Activated CD4-positive, CD25-positive, alpha-beta regulatory T cell treated with anti-CD3 and anti-CD28 coated beads, Interleukin-2, amount 50 U/mL, for 72 hours (primary cell): ENCODE measurements around the gene NAPG.
"Not testable (repeated sequence)": the region's sequence is repeated elsewhere in the genome, so short reads cannot be mapped to it uniquely, and the experiment has no call there.

Experiments used
- DNase-seq: peaks from one replicate; pipeline ENCODE4 v3.0.0; 2021

The NAPG gene

DNA sequence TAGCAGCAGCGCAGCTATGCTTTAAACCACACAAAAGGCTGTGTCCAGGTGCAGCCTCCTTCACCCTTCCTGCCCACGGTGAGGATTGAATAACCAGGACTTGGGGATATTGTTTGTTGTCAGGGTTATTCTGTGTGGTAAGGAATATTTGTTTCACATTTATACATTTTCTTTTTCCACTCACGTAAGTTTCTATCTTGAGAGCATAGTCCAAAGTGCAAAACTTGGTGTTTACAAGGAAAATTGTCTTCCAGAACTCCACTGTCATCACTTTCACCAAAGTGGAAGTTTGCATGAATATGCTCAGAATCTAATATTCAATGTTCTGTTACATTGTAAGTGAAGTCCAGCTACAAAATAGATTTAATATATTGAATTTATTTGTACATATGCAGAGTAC, 26.4 kb downstream of the NAPG start:
- DNase-seq = no peak

DNA sequence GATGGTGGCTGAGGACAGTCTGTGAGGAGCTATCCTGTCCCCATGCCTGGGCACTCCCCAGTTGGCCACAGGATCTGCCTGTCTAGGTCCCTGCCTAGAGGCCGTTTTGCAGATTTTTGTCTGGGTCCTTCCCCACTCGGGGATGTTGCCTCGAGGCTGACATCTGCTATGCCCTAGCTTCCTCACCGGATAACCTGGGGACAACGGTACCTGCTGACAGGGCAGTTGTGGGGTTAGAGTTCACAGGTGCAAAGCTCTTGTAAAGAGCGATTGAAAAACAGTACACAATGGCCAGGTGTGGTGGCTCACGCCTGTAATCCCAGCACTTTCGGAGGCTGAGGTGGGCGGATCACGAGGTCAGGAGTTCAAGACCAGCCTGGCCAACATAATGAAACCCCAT, 30.4 kb downstream of the NAPG start:
- DNase-seq = not testable (repeated sequence)

DNA sequence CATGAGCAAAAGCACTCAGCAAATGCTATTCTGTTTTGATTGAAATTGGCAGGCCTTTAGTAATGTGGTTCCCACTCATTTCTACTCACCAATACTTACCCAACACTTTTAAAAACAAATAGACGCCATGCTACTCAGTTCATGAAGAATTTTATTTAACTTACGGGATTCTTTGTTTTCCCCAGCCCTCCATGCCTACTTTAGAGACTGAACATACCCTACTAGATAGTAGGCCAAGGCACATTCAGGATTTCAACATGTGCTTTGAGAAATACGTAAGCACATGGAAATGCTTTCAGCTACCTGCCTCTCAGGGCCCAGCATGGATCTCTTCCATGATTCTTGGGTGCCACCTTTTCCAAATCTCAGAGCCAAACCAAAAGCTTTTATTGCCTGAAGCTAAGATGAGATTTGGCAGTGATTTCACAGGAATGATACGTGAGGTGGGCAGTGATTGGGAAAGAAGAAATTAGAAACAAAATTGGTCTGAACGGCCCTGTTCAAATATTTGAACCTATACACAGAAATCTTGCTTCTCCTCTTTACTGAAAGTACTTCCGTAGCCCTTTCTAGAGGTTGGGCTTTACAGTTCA, 31.4 kb downstream of the NAPG start:
- DNase-seq = no peak

DNA sequence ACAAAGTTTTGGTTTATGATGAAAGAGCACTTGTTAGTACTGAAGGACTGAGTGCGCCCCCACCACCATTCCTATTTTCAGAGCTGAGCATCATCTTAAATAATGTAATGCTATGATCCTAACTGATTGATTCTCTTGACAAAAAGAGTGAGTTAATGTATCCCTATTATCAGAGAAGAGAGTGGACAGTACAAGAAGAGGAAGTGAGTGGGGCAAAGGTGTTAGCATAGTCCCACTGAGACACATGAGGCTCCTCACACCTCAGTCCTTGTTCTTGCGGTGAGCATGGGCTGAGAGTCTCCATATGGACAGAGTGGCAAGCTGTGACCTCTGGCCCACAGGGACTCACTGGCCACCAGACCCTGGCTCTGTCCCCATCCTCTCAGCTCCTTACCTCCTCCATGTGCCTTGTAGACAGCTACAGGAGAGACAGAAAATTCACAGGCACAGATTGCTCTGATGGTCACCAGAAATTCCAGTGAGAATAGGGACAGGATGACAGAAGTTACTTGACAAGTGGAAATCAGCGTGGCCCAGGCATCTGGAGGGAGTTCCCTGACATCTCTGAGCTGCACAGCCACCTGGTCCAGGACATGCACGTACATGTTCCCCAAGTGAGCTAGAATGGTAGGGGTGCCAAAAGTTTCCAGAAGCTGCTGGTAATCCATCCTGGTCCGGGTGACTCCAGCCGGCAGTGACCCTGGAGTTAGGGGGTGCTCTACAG, 32.6 kb downstream of the NAPG start:
- DNase-seq = no peak

DNA sequence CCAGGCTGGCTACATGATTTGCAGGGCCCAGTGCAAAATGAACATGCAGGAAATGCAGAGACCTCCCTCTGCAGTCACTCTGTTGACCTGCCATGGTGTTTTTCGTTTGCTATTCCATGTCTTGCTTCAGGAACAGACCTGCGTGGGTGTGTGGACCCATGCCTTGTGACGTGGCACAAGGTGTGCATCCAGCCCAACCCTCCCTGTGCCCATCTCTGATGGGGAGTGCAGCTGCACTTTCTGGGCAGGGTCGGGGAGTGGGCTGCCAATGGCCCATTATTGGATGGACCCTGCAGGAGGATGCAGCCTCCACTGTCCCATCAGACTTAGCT, 33.1 kb downstream of the NAPG start:
- DNase-seq = no peak

DNA sequence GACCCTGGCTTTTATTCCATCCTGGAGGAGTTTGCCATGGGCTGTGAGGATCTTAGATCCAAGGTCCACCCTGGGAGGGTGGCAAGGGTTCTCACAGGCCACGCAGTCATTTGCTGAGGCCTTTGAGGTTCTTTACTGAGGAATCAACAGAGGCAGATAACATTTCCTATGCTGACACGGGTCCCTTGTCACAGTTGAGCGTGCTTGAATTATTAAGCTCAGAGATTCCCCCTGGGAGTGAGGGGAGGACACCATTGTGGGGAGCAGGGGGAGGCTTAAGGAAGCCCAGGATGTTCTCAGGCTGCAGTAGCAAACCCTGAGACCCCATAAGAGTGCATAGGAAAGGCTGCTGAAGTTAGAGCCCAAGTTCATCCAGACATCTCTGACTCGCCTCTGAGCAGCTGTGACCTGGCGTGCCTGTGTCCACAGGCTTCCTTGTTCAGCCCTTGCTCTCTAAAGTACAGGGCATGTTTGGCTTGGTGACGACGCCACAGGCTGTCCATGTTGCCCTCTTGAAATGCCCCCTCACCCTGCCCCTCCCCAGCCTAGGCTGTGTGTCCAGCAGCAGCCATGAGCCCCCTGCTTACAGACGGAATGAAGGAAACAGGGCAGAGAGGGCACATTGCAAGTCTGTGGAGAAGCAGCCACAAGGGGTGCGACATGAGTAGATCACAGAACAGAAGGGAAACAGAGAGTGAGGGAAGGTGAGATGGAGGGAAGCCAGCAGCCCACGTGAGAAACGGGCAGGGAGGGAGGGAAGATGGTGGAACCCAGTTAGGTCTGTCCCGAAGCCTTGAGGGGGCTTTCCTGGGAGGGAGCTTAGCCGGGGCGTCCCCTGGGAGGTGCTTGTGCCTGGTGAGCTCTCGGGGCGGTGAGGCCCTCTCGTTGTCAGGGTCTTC, 34.0 kb downstream of the NAPG start:
- DNase-seq = no peak

DNA sequence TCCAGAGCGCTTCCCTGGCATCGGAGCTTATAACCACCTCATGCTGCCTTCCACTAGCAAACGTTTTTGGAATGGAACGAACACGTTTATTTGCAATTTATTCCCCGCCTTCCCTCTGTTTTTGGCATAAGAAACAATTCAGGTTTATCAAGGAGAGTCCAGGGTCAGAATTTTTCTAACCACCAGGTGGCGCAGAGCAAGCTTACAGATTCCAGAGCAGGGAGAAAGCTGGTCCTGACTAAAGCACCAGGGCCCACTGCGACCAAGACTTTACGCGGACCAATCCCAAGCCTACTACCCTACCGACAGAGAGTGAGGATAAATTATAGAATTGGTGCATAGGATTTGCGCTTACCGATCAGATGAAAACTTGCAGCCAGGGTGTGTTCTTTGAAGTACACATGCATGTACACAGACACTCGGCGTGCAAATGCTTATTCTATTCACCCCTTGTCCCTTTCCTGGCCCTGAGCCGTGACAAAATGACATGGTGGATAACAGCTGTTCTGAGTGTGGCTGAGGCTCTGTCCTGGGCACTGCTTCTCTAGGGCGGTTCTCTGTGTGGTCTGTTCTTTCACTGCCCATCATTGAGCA, 34.7 kb downstream of the NAPG start:
- peak; percentile 56 for DNase-seq

DNA sequence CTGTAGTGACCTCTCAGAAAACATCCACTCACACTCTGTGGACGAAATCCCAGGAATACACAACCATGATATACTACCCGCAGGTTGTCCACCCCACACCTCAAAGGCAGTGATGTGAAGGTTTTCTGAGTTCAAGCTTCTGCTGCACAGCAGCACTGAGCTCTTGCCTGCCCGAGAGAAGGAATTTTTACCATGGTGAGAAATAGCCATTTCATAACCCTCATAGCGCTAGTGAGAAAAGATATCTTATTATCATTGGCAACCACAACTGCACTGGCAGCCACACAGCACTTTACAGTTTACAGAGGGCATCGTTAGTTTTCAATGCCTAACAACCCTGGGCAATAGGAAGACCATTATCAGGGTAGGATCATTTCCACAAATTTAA, 36.9 kb downstream of the NAPG start:
- DNase-seq = no peak

DNA sequence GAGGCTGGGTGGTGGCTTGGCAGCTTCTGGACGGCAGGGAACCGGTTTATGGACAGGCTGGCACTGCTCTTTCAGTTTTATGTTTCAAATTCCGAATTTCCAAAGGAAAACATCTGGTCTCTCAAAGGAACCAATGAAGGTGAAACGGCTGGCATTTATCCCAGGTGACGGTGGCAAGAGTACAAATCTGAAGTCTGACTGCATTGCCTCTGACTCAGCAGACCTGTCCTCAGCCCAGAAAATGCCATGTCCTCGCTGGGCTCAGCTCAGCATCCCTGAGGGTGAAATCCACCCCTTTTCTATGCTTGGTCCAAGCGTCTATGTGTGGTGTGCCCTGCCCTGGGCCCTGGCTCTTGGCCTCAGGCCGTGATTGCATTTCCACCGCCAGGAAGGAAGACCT, 38.1 kb downstream of the NAPG start:
- DNase-seq = no peak

DNA sequence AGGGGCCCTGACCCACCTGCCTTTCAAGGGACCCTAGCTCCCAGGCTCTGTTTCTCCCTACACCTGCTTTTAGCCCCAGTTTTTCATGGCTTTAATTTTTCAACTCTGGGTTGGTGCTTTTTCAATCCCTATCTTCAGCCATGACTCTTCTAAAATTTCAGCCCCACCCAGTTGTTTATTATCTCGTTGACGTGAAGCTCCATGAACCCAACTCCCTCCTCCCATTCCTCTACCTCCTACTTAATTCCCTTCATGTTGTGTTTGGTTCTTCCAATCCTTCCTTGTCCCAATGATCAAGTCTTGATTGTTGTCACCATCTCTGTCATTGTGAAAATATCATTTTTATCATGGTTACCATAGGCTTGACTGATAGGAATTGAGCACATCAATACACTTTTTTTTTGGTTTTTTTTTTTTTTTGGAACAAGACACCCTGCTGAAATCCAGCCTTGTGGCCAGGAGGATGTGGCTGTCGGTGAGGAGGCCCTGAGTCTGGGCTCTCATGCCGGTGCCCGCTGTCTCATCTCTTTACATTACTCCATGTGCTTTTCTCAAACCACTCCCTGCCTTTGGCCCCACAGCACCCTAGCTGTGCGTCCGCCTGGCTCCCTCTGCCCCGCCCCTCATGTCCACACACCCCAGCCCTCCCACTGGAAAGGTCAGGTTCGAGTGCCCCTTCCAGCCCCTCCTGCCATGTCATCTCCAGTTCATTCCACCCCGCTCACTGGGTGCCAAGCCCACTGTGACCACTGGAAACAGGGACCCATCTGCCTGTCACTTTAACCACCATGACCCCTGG, 39.3 kb downstream of the NAPG start:
- DNase-seq = no peak

DNA sequence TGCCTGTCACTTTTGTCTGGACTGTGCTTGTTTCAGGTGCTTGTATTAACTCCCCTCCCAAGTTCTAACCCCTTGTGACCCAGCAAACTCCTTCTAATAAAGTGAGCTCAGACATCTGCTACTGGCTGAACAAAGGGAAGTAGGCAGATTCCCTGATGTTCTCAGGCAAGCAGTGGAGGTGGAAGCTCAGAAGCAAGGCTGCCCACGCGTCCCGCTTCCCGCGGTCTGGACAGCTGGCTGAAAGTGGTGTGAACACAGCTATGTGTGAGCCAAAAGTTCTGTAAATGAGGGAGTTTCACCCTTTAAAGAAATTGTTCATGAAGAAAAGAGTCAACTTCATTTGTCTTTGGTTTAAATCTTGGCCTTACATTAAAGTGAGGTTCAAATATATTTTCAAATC, 40.0 kb downstream of the NAPG start:
- DNase-seq = no peak

DNA sequence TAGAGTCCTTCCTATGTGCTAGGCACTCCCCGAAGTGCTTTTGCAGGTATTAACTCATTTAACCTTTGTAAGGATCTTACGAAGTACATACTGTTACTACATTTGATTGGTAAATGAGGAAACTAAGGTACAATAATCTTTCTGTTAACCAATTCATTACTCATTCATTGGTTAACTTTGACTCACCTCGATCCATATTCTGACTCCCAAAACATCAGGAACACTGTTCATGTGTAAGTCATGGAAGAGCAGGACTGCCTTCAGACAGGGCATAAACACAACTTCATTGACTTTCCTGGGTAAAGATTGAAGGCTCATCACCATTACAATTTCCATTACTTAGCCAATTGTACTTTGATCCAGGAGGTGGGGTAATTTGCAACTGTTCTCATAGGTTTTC, 40.6 kb downstream of the NAPG start:
- DNase-seq = no peak

DNA sequence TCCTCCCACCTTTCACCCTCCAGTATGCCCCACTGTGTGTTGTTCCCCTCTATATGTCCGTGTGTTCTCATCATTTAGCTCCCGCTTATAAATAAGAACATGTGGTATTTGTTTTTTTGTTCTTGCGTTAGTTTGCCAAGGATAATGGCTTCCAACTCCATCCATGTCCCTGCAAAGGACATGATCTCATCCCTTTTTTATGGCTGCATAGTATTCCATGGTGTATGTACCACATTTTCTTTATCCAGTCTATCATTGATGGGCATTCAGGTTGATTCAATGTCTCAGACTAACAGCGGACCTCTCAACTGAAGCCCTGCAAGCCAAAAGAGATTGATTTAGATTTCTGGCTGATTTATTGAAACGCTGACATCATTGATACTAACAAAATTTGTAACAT, 44.1 kb downstream of the NAPG start:
- not testable (repeated sequence) for DNase-seq

DNA sequence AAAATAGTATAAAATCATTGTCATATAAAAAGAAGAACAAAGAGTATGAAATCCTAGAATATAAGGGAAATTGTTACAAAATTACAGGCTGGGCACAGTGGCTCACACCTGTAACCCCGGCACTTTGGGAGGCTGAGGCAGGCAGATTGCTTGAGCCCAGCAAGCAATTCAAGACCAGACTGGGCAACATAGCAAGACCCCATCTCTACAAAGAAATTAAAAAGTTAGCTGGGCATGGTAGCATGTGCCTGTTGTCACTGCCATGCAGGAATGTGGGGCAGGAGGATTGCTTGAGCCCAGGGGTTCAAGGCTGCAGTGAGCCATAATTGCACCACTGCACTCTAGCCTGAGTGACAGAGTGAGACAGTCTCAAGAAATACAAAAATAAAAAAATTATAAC, 44.8 kb downstream of the NAPG start:
- no peak for DNase-seq

DNA sequence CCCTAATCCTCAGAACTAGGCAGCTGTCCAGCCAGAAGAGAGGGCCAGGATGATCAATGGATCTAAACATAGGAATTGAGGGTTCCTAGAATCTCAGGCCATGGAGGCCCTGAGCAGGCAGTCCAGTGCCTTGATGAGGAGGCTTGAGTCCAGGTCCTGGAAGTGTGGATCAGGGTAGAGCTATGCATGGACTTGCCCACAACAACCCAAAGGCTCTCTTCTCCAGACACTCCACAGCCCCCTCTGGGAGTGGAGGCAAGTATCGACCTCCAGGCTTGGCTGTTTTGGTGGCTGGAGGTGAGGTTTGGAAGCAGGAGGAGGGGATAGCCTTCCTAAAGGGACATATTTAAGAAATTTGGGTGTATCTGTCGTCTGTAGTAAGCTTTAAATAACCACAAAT, 45.7 kb downstream of the NAPG start:
- DNase-seq = no peak

DNA sequence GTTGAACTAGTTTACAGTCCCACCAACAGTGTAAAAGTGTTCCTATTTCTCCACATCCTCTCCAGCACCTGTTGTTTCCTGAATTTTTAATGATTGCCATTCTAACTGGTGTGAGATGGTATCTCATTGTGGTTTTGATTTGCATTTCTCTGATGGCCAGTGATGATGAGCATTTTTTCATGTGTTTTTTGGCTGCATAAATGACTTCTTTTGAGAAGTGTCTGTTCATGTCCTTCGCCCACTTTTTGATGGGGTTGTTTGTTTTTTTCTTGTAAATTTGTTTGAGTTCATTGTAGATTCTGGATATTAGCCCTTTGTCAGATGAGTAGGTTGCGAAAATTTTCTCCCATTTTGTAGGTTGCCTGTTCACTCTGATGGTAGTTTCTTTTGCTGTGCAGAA, 47.4 kb downstream of the NAPG start:
- not testable (repeated sequence) for DNase-seq

DNA sequence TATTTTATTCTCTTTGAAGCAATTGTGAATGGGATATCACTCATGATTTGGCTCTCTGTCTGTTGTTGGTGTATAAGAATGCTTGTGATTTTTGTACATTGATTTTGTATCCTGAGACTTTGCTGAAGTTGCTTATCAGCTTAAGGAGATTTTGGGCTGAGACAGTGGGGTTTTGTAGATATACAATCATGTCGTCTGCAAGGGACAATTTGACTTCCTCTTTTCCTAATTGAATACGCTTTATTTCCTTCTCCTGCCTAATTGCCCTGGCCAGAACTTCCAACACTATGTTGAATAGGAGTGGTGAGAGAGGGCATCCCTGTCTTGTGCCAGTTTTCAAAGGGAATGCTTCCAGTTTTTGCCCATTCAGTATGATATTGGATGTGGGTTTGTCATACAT, 48.6 kb downstream of the NAPG start:
- DNase-seq = not testable (repeated sequence)

DNA sequence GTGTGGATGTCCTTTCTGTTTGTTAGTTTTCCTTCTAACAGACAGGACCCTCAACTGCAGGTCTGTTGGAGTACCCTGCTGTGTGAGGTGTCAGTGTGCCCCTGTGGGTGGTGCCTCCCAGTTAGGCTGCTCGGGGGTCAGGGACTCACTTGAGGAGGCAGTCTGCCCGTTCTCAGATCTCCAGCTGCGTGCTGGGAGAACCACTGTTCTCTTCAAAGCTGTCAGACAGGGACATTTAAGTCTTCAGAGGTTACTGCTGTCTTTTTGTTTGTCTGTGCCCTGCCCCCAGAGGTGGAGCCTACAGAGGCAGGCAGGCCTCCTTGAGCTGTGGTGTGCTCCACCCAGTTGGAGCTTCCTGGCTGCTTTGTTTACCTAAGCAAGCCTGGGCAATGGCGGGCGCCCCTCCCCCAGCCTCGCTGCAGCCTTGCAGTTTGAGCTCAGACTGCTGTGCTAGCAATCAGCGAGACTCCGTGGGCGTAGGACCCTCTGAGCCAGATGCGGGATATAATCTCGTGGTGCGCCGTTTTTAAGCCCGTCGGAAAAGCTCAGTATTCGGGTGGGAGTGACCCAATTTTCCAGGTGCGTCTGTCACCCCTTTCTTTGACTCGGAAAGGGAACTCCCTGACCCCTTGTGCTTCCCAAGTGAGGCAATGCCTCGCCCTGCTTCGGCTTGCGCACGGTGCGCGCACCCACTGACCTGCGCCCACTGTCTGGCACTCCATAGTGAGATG, 52.2 kb downstream of the NAPG start:
- DNase-seq = not testable (repeated sequence)

DNA sequence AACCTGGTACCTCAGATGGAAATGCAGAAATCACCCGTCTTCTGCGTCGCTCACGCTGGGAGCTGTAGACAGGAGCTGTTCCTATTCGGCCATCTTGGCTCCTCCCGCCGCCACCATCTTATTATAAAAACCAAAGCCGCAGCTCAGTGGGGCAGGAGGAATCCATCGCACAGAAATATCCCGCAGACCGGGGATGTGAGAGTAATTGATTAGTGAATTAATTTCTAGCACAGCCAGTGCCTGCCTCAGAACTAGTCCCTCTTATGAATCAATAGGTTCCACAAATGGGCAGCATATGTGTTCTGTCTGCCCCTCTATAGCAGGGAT, 52.7 kb downstream of the NAPG start:
- not testable (repeated sequence) for DNase-seq

DNA sequence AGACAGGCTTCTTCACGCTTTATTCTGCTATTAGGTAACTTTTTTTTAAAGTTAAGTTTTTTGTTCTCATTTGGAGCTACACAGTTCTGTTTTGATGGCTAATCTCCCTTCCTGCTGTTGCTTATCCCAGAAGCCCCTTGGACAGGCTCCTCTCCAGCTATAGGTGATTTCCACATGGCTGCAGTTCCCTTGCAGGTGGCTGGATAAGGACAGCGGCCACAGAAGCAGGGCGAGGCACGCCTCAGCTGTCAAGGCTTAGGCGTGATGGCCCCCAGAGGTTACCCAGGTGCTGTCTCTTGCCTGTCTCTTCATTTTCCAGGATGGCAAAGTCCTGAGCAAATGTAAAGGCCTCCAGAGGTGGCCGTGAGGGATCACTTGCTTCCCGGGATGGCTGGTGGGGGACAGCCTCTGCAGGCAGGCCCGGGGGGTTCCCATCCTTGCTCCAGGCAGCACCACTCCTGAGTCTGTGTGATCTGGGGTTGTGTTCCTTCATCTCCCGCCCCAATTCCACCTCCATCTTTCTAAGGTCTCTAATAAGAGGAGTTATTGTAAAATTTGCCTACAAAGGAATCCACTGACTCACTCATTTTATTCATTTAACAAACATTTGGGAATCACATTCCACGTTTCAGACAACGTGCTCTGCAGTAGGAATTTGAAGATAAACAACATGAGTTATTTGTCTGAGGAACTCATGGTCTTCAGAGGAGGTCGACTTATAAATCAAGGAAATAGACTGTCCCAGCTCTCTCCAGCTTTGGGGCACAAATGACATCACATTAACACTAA, 53.4 kb downstream of the NAPG start:
- DNase-seq = no peak

DNA sequence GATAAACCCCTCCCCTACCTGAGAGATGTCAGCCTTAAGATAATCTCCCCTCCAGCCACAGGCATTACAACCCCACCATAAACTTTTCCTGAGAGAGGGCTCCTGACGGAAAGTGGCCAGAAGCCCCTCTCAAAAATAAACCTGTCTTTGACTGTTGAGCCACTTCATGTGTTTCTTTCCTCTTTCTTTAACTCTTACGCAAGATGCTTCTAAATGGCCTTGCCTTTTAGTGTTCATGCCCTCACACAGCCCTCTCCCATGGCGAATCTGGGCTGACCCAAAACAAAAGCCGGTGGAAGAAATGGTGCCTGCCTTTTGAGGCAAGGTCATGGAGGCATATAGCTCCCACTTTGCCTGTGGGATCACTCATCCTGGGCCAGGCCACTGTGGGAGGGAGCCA, 54.4 kb downstream of the NAPG start:
- DNase-seq = no peak

DNA sequence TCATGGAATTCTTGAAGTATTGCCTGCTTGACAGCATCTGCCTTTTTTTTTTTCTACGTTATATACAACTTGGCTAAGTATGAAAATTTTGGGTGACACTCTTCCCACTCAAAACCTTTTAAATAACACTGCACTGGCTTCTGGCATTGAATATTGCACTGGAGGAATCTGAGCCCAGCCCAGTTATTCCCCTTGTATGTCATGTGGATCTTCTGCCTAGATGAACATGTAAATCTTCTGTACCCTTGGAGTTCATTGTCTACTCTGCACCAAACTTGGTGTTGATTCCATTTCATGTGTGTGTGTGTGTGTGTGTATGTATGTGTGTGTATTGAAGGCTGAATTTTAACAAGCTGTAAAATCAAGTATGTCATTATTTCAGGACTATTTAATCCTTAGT, 59.4 kb downstream of the NAPG start:
- DNase-seq = no peak
